HepG2 (cell line): Measurements from ENCODE around the gene ABTB2. TPM values are rescaled to one million over a fixed set of nuclear protein-coding genes. Genes with fewer than 3 reads are reported as not detected.

Source experiments
- ATAC-seq: fragments of 200-7000 bp; cut with Tn5 transposase; 3 replicates; pipeline ENCODE4 v1.9.1; 2020; ENCODE audit warnings: mild to moderate bottlenecking, moderate library complexity
- BruUV-seq: library from RNA; stranded (reverse); fragments of 400-500 nt; replicated peaks from 2 replicates; lab custom pipeline; 2021; lab: Mats Ljungman, UMichigan
- CTCF ChIA-PET: fragments of 300-600 bp; formaldehyde crosslinking; extraction: SDS; loops from one replicate; lab custom pipeline; 2021; ENCODE audit warnings: low total read pairs, inconsistent platforms, low intra/inter-chr PET ratio; lab: Yijun Ruan, JAX
- POLR2A ChIA-PET: fragments of 350-600 bp; sonication (Branson Sonifier 250); formaldehyde crosslinking; loops from one replicate; lab custom pipeline; 2020; ENCODE audit warnings: antibody characterized with exemption, inconsistent platforms; lab: Yijun Ruan, JAX
- DNase-seq: peaks from one replicate; pipeline ENCODE4 v3.0.0-alpha.2; 2015; ENCODE audit warnings: low spot score
- FAIRE-seq: peaks from 3 replicates; lab custom pipeline; 2011; peaks lifted over from hg19 to GRCh38; lab: Jason Lieb, UNC
- H2AFZ ChIP-seq: one replicate; pipeline ENCODE4 v1.6.1; 2011; ENCODE audit warnings: low read length, inconsistent platforms
- H3K27ac ChIP-seq: fragments of 300-600 bp; 3 replicates; pipeline ENCODE4 v1.8.0; 2011; ENCODE audit warnings: mixed run types, mild to moderate bottlenecking, mixed read lengths, low read length, inconsistent platforms; ENCODE audit not compliant: insufficient read depth; ENCODE audit errors: extremely low read length
- H3K27me3 ChIP-seq, 2 experiments: fragments of 200-600 bp in 1 of 2; 2 replicates in 1 of 2; 3 replicates in 1 of 2; pipeline versions ENCODE4 v1.6.0 to v1.8.0; 2011; ENCODE audit warnings: low read length in 2 of 2, mild to moderate bottlenecking in 2 of 2, moderate library complexity in 2 of 2, inconsistent platforms in 1 of 2; ENCODE audit not compliant: insufficient read depth in 2 of 2, control insufficient read depth in 1 of 2
- H3K36me3 ChIP-seq, 2 experiments: fragments of 200-600 bp in 1 of 2; replicated peaks in 1 of 2; 2 replicates in 1 of 2; 3 replicates in 1 of 2; pipeline versions ENCODE4 v1.5.1 to v1.8.0; 2011; ENCODE audit warnings: low read length in 2 of 2, inconsistent platforms in 1 of 2; ENCODE audit not compliant: insufficient read depth in 2 of 2, control insufficient read depth in 1 of 2
- H3K4me1 ChIP-seq: 2 replicates; pipeline ENCODE4 v1.5.1; 2012; ENCODE audit warnings: low read length, inconsistent platforms; ENCODE audit not compliant: insufficient read depth
- H3K4me2 ChIP-seq: 2 replicates; pipeline ENCODE4 v1.6.0; 2011; ENCODE audit warnings: low read depth, low read length, inconsistent platforms
- H3K4me3 ChIP-seq, 3 experiments: fragments of 200-600 bp in 1 of 3; sonication (generic), shearing (Covaris generic) in 1 of 3; replicated peaks in 1 of 3; 2 replicates each; pipeline ENCODE4 v1.5.1; 2011 to 2016; ENCODE audit warnings: low read length in 3 of 3, inconsistent platforms in 2 of 3, low read depth in 2 of 3, mild to moderate bottlenecking in 2 of 3, control low read depth in 1 of 3, mixed read lengths in 1 of 3; ENCODE audit not compliant: insufficient read depth in 1 of 3
- H3K79me2 ChIP-seq: one replicate; pipeline ENCODE4 v1.6.1; 2011; ENCODE audit warnings: low read length, inconsistent platforms; ENCODE audit not compliant: insufficient read depth
- H3K9ac ChIP-seq: 2 replicates; pipeline ENCODE4 v1.6.0; 2011; ENCODE audit warnings: mild to moderate bottlenecking, low read depth, low read length, inconsistent platforms; ENCODE audit not compliant: insufficient read depth
- H3K9me3 ChIP-seq: 2 replicates; pipeline ENCODE4 v1.5.1; 2012; ENCODE audit warnings: mild to moderate bottlenecking, low read length
- H4K20me1 ChIP-seq: 2 replicates; pipeline ENCODE4 v1.6.0; 2011; ENCODE audit warnings: inconsistent platforms, mild to moderate bottlenecking, low read length, moderate library complexity; ENCODE audit not compliant: insufficient read depth
- CAMTA2 ChIP-seq: sonication (generic); formaldehyde crosslinking; IDR thresholded peaks from 2 replicates; pipeline ENCODE4 v1.4.0; 2020; ENCODE audit warnings: mild to moderate bottlenecking, missing genetic modification reagents, borderline replicate concordance
- CENPT ChIP-seq: sonication (generic); formaldehyde crosslinking; IDR thresholded peaks from 2 replicates; pipeline ENCODE4 v1.8.0; 2022; ENCODE audit warnings: low read depth, mild to moderate bottlenecking, moderate library complexity, missing genetic modification reagents
- ELF4 ChIP-seq: sonication (generic); formaldehyde crosslinking; IDR thresholded peaks from 2 replicates; pipeline ENCODE4 v1.5.0; 2020; ENCODE audit warnings: missing genetic modification reagents, mild to moderate bottlenecking, moderate library complexity, borderline replicate concordance
- GPN1 ChIP-seq: sonication (generic); formaldehyde crosslinking; IDR thresholded peaks from 2 replicates; pipeline ENCODE4 v1.5.1; 2020; ENCODE audit warnings: missing genetic modification reagents, borderline replicate concordance
- MAFG ChIP-seq: sonication (generic); formaldehyde crosslinking; IDR thresholded peaks from 2 replicates; pipeline ENCODE4 v1.5.1; 2020; ENCODE audit warnings: mild to moderate bottlenecking, missing genetic modification reagents
- NKX3-1 ChIP-seq: sonication (generic); formaldehyde crosslinking; IDR thresholded peaks from 2 replicates; pipeline ENCODE4 v1.5.0; 2020; ENCODE audit warnings: missing genetic modification reagents
- NR2C2 ChIP-seq: sonication (generic); formaldehyde crosslinking; IDR thresholded peaks from 2 replicates; pipeline ENCODE4 v1.4.0; 2020; ENCODE audit warnings: missing genetic modification reagents, mild to moderate bottlenecking, moderate library complexity, borderline replicate concordance
- POLR2A ChIP-seq, 2 experiments: IDR thresholded peaks; 2 replicates each; pipeline ENCODE4 v1.6.1; 2011; ENCODE audit warnings: low read depth in 2 of 2, low read length in 2 of 2, mild to moderate bottlenecking in 1 of 2, moderate library complexity in 1 of 2; ENCODE audit not compliant: insufficient read depth in 1 of 2
- RCOR2 ChIP-seq: IDR thresholded peaks from 2 replicates; pipeline ENCODE4 v1.6.1; 2016; ENCODE audit warnings: missing biosample characterization, missing genetic modification reagents
- TAF15 ChIP-seq: fragments of 200-400 bp; formaldehyde crosslinking; IDR thresholded peaks from one replicate; pipeline ENCODE4 v1.6.1; 2018; ENCODE audit warnings: mild to moderate bottlenecking, low read depth, low read length; ENCODE audit not compliant: poor library complexity, severe bottlenecking
- ZMYM4 ChIP-seq: sonication (generic); formaldehyde crosslinking; IDR thresholded peaks from 2 replicates; pipeline ENCODE4 v1.8.1; 2023; ENCODE audit warnings: mild to moderate bottlenecking, missing genetic modification reagents
- ZNF138 ChIP-seq: sonication (generic); formaldehyde crosslinking; IDR thresholded peaks from 2 replicates; pipeline ENCODE4 v1.5.0; 2020; ENCODE audit warnings: mild to moderate bottlenecking, low read depth, missing genetic modification reagents
- ZNF142 ChIP-seq: sonication (generic); formaldehyde crosslinking; IDR thresholded peaks from 2 replicates; pipeline ENCODE4 v1.4.0; 2020; ENCODE audit warnings: missing genetic modification reagents
- ZNF274 ChIP-seq: sonication (generic); formaldehyde crosslinking; IDR thresholded peaks from 2 replicates; pipeline ENCODE4 v1.5.1; 2020; ENCODE audit warnings: mild to moderate bottlenecking, missing genetic modification reagents
- ZNF331 ChIP-seq: sonication (generic); formaldehyde crosslinking; IDR thresholded peaks from 2 replicates; pipeline ENCODE4 v1.4.0; 2020; ENCODE audit warnings: missing genetic modification reagents
- ZNF558 ChIP-seq: sonication (generic); formaldehyde crosslinking; IDR thresholded peaks from 2 replicates; pipeline ENCODE4 v1.9.0; 2022; ENCODE audit warnings: mild to moderate bottlenecking, missing genetic modification reagents, borderline replicate concordance
- ZNF788 ChIP-seq: sonication (generic); formaldehyde crosslinking; IDR thresholded peaks from 2 replicates; pipeline ENCODE4 v1.5.0; 2020; ENCODE audit warnings: mild to moderate bottlenecking, missing genetic modification reagents, borderline replicate concordance
- WGBS: methylation state at CpG from one replicate; pipeline ENCODE4 v1.1.6; 2017; ENCODE audit warnings: low lambda C conversion rate; 5-methylcytosine and 5-hydroxymethylcytosine counted together
- in situ Hi-C: cut with HindIII; loops from 2 replicates; pipeline ENCODE4 v1.10.0; 2017; ENCODE audit warnings: low pct_unique_long_range_greater_than_20kb; ENCODE audit not compliant: extremely low pct_ligation_motif_present
- intact Hi-C: fragments of 100-400 bp; cut with micrococcal nuclease; formaldehyde crosslinking; loops from one replicate; pipeline ENCODE4 v1.10.0; 2022; ENCODE audit not compliant: unreplicated experiment
- polyA plus RNA-seq, 8 experiments: library from polyadenylated mRNA; depleted of rRNA in 3 of 8; stranded (reverse) in 7 of 8; unstranded in 1 of 8; fragments of >200 nt; fragmentation: Illumina TruSeq in 4 of 8; extraction: Trizol in 4 of 8; gene quantifications; 2 replicates each; pipeline versions ENCODE4 v1.2.1 to v1.2.3, GENCODE V29; 2011 to 2016; ENCODE audit warnings: low read depth in 4 of 8, missing spikeins in 1 of 8, mixed read lengths in 1 of 8; ENCODE audit not compliant: insufficient read depth in 1 of 8
- total RNA-seq, 5 experiments: library from RNA; depleted of rRNA; stranded (reverse); fragments of >200 nt; fragmentation: Illumina TruSeq; extraction: Trizol; gene quantifications; 2 replicates each; pipeline ENCODE4 v1.2.3, GENCODE V29; 2016; ENCODE audit warnings: low read depth in 1 of 5

ABTB2 gene
- total and polyA plus RNA-seq, 2 of the 13 experiments (the other 11 are each of a cell fraction or from before 2014, with no cell fraction given) = 5.1 to 15.4 TPM

- Histone ChIP-seq H3K79me2 (peaks cover 12% of the 10 kb centered on the region), H3K4me2 (no peak overlapping the region), H2AFZ (no peak overlapping the region), H3K4me1 (0 out of 2 replicates have a peak, but pooled peaks cover 8% of the 10 kb centered on the region), H3K9ac (no peak overlapping the region), H3K27ac (no peak overlapping the region), H4K20me1 (peaks cover 4% of the 10 kb centered on the region), H3K9me3 (no peaks in the 10 kb centered on the region), H3K4me3 (no peak overlapping the region), H3K36me3 (peaks cover 0 to 3% of the 10 kb centered on the region in 2 experiments; a peak in 2 of 5 replicates), H3K27me3 (no peaks in the 10 kb centered on the region)
- FAIRE-seq = no peak
- POLR2A ChIA-PET = no interaction called here
- no peak for DNase-seq
- no peak for ATAC-seq
- CTCF ChIA-PET = no interaction called here
- in situ Hi-C loops = no loop called here
- no TSS peak for BruUV-seq
- 95% methylated on average over 11 of the region's 11 CpGs for WGBS
- TF ChIP-seq MAFG (CRISPR knock-in tag) (no peak), NR2C2 (CRISPR knock-in tag) (no peak), CENPT (CRISPR knock-in tag) (no peak), ZNF331 (CRISPR knock-in tag) (no peak), TAF15 (no peak), ZNF558 (CRISPR knock-in tag) (no peak), ZMYM4 (no peak), GPN1 (CRISPR knock-in tag) (no peak), ZNF142 (CRISPR knock-in tag) (no peak), ZNF788 (CRISPR knock-in tag) (no peak), ZNF138 (CRISPR knock-in tag) (no peak), POLR2A (IDR thresholded peaks at IDR 0.05; ENCODE audit: insufficient read depth in 1 of 2, low read depth in 2 of 2, low read length in 2 of 2) (no peak), NKX3-1 (CRISPR knock-in tag) (no peak), ZNF274 (CRISPR knock-in tag) (no peak), RCOR2 (CRISPR knock-in tag) (no peak), CAMTA2 (no peak), ELF4 (CRISPR knock-in tag) (no peak)
- intact Hi-C loops = no loop called here
Measured at GRCh38 chr11:34300026-34300925, 57.5 kb downstream of the ABTB2 start.
